Large intestine (tissue), 3 donors: ENCODE results near the gene TRIM16. TPM values are rescaled to one million over a fixed set of nuclear protein-coding genes. Genes with fewer than 3 reads are reported as not detected.
"Not testable (repeated sequence)": the region's sequence is repeated elsewhere in the genome, so short reads cannot be mapped to it uniquely, and the experiment has no call there.

Source experiments
- DNase-seq, 2 donors: peaks; one replicate each; pipeline versions ENCODE4 v3.0.0 to v3.0.0-alpha.2; 2013
- H3K27ac ChIP-seq: one replicate; pipeline ENCODE4 v1.5.1; 2013; ENCODE audit warnings: low read length
- H3K27me3 ChIP-seq: 2 replicates; pipeline ENCODE4 v1.6.1; 2013; ENCODE audit warnings: low read length; ENCODE audit not compliant: control insufficient read depth, insufficient read depth
- H3K36me3 ChIP-seq: 2 replicates; pipeline ENCODE4 v1.6.1; 2013; ENCODE audit warnings: low read length; ENCODE audit not compliant: control insufficient read depth, insufficient read depth
- H3K4me1 ChIP-seq: one replicate; pipeline ENCODE4 v1.6.1; 2013; ENCODE audit warnings: low read length; ENCODE audit not compliant: control insufficient read depth, insufficient read depth
- H3K4me3 ChIP-seq: one replicate; pipeline ENCODE4 v1.5.1; 2013; ENCODE audit warnings: low read length
- H3K9me3 ChIP-seq: one replicate; pipeline ENCODE4 v1.6.1; 2013; ENCODE audit warnings: mild to moderate bottlenecking, low read depth, low read length, moderate library complexity; ENCODE audit not compliant: control insufficient read depth
- WGBS: methylation state at CpG from one replicate; pipeline ENCODE4 v1.1.5; 2013; ENCODE audit warnings: low lambda C conversion rate; ENCODE audit not compliant: insufficient coverage; 5-methylcytosine and 5-hydroxymethylcytosine counted together
- polyA plus RNA-seq: library from polyadenylated mRNA; unstranded; fragments of 120-200 nt; gene quantifications from one replicate; pipeline ENCODE4 v1.2.1, GENCODE V29; 2013

The TRIM16 gene
- polyA plus RNA-seq, 1 donor, result 33.5 TPM

DNA sequence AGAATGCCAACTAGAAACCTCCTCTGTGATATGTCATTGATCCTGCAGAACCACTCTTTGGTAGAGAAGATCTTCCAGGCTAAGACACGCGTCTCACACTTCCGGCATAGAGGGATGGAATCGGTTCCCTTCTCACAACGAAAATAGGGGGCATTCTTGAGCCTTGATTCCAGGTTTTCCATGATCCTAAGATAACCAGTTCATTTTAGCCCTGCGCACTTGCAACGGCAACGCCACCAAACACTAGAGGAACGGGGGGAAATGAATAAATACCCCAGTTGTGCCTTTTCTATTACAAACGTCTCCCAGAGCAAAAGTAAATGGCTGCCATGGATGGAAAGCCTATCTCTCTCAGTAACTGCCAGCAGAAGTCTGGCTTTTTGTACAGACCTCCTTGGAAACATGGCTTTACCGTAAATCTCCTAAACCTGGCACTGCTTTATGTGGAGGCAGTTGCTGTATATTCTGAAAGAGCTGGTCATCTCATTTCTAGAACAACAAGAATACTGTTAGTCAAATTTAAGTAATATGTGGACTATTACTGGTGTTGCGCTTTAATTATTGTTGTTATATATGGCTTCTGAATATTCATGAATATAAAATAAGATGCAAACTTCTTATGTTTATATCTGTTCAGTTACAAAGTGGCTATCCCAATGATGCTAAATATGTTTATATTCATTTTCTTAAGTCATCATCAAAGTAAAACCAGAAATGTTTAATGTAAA, 64.6 kb downstream of the TRIM16 start, which contains the start of gene FBXW10B:
FBXW10B (minus strand) TSS at position 374 of the 728 bp plus-strand sequence; CDS start at position 182, 192 bp downstream.
- DNase-seq, result peak in 1 of 2 donors; percentile 30
- not testable (repeated sequence) for H3K9me3 ChIP-seq, H3K27ac ChIP-seq, H3K4me1 ChIP-seq, H3K36me3 ChIP-seq, H3K27me3 ChIP-seq, H3K4me3 ChIP-seq
- no CpG with 5 or more reads among the region's 12 CpGs for WGBS

DNA sequence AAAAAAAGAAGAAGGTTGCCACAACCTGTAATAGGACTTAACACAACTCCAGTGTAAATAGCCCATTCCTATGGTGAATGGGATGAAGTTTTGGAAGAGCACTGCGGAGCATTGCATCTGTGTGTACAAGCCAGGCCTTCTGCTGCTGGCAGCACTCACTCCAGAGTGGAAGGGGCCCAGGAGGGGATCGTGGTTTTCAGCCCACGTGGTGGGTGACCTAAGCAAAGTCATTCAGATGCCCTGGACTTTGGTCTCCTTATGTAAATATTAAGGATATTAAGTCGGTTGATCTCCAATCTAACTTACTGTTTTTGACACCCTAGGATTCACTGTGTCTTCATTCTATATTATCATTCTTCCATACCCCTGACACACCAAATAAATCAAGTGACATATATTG, 67.3 kb downstream of the TRIM16 start:
- WGBS, result 60% methylated on average over 1 of the region's 4 CpGs
- H3K4me3 ChIP-seq, H3K9me3 ChIP-seq, H3K27me3 ChIP-seq, H3K4me1 ChIP-seq, H3K27ac ChIP-seq, H3K36me3 ChIP-seq: not testable (repeated sequence)
- peak; percentile 77 to 82 for DNase-seq

DNA sequence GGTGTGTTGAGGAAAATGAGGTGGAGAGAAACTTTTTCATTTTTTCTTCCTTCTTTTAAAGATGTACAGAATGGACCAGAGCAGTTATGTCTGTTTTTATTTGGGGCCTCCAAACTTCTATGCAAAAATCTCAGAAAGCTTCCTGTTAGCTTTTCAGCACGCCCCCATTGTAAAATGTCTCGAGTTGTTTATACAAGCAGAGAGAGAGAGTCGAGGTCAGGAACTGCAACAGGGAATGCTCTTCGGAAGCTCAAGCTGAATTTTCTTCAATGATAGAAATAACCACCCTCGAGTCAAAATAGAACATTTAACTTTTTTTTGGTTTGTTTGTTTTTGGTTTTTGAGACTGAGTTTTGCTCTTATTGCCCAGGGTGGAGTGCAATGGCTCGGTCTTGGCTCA, 68.3 kb downstream of the TRIM16 start:
- H3K36me3 ChIP-seq, H3K4me3 ChIP-seq, H3K9me3 ChIP-seq, H3K27me3 ChIP-seq, H3K4me1 ChIP-seq, H3K27ac ChIP-seq: not testable (repeated sequence)
- peak; percentile 22 to 64 for DNase-seq
- no CpG with 5 or more reads among the region's 6 CpGs for WGBS

DNA sequence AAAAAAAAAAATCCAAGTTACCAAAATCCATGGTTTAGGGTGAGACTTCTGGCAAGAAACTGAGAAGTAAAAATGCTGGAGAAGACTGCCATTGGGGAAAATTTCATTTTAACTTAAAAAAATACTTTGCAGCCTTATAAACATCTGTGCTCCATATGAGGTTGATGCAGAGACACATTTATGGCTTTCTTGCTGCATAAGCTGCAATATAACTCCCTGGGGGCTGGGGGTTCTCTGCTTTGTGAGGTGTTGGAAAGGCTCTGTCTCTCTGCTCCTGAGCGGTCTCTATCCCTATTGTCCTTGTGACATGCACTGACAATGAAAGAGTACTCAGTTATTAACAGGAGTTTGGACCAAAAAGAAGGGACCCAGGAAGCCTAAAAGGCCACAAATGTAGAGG, 71.0 kb downstream of the TRIM16 start:
- H3K4me3 ChIP-seq, H3K27me3 ChIP-seq, H3K4me1 ChIP-seq, H3K36me3 ChIP-seq, DNase-seq, H3K9me3 ChIP-seq, H3K27ac ChIP-seq: not testable (repeated sequence)
- no CpG with 5 or more reads among the region's 1 CpG for WGBS

DNA sequence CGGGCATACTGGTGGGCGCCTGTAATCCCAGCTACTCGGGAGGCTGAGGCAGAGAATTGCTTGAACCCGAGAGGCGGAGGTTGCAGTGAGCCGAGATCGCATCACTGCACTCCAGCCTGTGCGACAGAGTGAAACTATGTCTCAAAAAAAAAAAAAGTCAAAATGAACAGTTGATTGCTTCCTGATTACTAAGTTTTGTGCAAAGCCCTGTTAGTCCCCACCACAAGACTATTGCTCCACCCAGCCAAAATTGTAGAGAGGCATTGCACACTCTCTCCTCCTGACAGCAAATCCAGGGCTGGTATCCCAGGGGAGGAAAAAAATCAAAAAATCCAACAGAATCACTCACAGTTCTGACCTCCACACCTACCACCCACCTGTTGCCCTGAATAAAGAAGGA, 91.2 kb downstream of the TRIM16 start:
- DNase-seq, H3K4me1 ChIP-seq, H3K27me3 ChIP-seq, H3K4me3 ChIP-seq, H3K27ac ChIP-seq, H3K9me3 ChIP-seq, H3K36me3 ChIP-seq: not testable (repeated sequence)
- WGBS, result no CpG with 5 or more reads among the region's 8 CpGs

DNA sequence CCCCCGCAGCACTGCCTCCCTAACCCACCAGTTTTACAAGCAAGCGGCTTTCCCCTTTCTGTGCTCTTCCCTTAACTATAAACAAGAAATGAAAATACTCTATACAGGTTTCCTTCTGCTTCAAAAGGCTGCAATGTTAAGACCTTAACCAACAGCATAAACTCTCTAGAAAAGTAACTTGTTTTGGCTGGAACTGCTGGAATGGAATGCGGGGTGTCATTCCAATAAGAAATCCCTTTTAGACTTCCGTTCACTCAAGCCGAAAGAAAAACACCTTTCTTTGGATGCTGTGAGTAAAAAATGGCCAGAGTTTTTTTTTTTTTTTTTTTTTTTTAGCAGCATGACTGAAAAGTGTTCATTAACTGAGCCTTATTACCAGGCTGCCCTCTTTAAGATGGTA, 92.1 kb downstream of the TRIM16 start:
- DNase-seq, result not testable (repeated sequence)
- 60% methylated on average over 1 of the region's 5 CpGs for WGBS

DNA sequence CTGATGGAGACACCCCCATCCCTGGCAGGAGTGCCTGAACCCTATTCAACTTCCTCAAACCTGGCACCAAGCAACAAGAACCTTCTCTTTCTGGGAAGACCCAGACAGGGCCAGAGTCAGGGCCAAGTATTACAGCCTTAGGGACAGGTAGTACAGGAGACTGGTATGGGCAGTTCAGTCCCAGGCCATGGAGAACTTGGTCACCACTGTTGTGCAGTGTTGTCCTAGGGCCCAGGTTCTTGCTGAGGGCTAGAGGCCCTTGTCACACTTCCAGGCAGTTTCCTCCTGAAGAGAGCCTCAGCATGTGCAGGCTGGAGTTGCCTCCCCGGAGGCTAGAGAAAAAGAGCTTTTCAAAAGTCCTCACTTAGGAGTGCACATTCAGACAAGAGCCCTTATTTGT, 93.3 kb downstream of the TRIM16 start:
- not testable (repeated sequence) for H3K27ac ChIP-seq, H3K36me3 ChIP-seq, H3K4me3 ChIP-seq, DNase-seq, H3K27me3 ChIP-seq, H3K4me1 ChIP-seq, H3K9me3 ChIP-seq
- no CpG with 5 or more reads among the region's 1 CpG for WGBS

More for the DNA sequence above, 92.1 kb downstream of the TRIM16 start:
- not testable (repeated sequence) for H3K36me3 ChIP-seq, H3K4me1 ChIP-seq, H3K9me3 ChIP-seq, H3K27ac ChIP-seq, H3K4me3 ChIP-seq, H3K27me3 ChIP-seq

DNA sequence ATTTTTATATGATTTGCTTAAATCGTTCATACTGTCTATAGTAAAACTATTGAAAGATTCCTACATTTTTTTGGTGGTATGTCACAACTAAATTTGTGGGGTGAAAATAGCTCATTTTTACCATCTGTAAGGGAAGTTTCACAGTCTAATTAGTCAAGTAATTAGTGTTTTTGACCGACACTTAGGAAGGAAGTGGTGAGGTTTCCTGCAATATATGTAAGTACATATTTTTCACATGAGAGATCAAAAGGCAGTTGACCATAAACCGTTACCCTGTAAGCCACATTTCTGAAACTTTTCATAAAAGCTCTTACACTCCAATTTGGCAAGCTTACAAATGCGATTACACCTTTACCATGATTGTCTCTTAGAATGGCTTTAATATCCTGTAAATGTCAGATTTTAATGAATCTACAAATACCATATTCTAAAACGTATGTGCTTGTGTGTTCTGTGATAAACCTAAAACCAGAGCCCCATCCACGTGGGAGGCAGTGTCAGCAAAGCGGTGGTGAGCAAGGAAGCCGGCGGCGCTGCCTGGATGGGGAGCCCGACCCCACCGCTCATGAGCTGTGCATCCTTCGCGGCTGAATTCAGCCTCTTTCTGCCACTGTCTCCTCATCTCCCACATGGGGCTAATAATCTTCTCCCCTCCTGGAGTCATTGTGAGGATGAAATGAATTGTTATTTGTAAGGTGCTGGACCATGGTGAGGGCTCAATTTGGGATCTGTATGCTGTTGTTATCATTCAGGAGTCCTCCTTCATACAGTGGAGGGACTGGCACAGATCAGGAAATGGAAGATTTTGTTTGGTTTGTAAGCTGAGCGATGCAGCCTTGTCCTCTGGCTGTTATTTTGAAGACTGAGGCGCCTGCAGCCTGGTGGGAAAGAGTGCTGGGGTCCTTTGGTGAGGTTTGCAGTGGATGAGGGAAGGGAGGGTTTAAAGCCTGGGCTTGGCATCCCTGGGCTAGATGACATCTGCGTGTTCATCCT, 94.3 kb downstream of the TRIM16 start:
- WGBS, result no CpG with 5 or more reads among the region's 17 CpGs
- DNase-seq, H3K27ac ChIP-seq: not testable (repeated sequence)

DNA sequence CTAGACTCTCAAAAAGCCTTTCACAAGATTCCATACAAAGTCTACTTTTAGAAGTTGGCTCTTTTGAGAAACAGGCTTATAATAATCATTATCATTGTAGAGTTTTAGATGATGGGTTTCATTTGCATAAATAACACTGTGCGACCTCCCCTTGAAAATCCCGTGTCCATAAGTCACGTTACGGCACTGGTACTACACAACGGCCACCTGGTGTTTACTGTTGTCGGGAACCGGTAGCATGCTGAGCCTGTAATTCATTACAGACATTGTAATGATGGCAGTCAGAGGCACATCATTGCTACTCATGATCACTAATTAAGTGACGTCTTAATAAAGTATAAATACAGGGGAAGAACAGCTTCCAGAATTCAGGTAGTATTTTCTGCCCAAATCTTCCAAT, 96.1 kb downstream of the TRIM16 start:
- H3K4me3 ChIP-seq, H3K36me3 ChIP-seq, H3K9me3 ChIP-seq, H3K27ac ChIP-seq, DNase-seq, H3K4me1 ChIP-seq, H3K27me3 ChIP-seq: not testable (repeated sequence)
- WGBS, result 96% methylated on average over 5 of the region's 8 CpGs

More for the DNA sequence above, 94.3 kb downstream of the TRIM16 start:
- not testable (repeated sequence) for H3K4me3 ChIP-seq, H3K4me1 ChIP-seq, H3K9me3 ChIP-seq, H3K27me3 ChIP-seq, H3K36me3 ChIP-seq

DNA sequence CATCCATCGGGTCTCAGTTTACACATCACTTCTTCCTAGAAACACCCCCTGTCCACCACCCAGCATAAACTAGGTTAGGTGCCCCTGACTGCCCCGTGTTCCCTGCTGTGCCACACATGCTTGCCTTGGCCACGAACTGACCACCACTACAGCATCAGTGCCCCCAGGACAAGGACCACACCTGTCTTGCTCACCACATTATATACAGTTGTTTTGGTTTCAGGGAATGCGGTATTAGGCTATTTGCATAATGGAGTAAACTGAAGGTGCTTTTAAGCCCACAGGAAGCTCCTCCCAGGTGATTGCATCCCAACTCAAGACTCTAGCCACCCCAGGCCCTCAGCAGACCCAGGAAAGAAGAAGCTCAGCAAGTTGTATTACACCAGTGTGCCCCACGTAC, 100.8 kb downstream of the TRIM16 start:
- not testable (repeated sequence) for H3K4me3 ChIP-seq, H3K4me1 ChIP-seq, H3K36me3 ChIP-seq, H3K9me3 ChIP-seq, DNase-seq, H3K27me3 ChIP-seq, H3K27ac ChIP-seq
- no CpG with 5 or more reads among the region's 5 CpGs for WGBS
